Tongue (tissue), 2 donors: ENCODE measurements around the gene DAB1. TPM values are rescaled to one million over a fixed set of nuclear protein-coding genes. Genes with fewer than 3 reads are reported as not detected.

Experiments used
- DNase-seq: peaks from one replicate; pipeline ENCODE4 v3.0.0-alpha.2; 2015
- total RNA-seq: library from RNA; depleted of rRNA; stranded (reverse); fragments of >200 nt; gene quantifications from one replicate; pipeline ENCODE4 v1.2.3, GENCODE V29; 2014

The DAB1 gene
- total RNA-seq, 1 donor from 2014 or later: 2.5 TPM

DNA sequence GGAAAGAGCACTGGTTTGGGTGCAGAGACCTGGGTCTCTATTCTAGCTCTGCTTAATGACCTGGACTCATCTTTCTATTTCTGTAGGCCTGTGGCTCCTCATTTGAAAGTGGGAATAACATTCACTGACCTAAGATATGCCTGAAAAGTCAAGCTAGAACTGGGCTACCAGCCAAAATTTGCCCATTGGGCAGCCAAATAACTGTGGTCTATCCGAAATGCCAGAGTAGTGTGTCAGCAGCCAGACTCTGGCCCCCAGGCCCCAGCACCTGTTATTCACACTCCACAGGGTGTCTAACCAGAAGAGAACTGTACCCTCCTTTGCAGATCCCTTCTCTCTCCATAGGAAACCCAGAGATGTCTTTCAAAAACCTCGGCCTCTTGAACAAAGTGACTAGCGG is 12.6 kb downstream of the DAB1 start:
- peak; percentile 38 for DNase-seq

GRCh38 chr1:57410508-57410907 is 13.4 kb downstream of the DAB1 start:
- no peak for DNase-seq

- DNase-seq: peak; percentile 13
These were observed 15.9 kb downstream of the DAB1 start for GRCh38 chr1:57407928-57408327.

GRCh38 chr1:57406428-57406970 is 17.4 kb downstream of the DAB1 start:
- no peak for DNase-seq

DNA sequence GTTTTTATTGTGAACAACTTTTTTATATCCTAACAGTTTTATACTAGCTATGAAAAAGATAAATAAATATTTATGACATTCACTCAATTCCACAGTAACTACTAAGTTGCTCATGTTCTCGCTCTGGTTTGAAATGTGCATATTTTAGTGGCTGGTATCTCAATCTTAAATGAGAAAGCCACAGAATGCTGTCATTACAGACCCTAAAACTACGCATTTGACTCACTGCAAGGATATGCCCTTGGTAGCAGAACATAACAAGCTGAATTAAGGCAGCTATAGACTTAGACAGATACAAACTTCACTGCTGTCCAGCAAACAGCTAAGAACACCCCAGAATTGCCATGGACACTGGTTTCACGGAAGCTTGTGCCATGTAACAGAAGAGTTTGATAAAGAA is 19.0 kb downstream of the DAB1 start:
- no peak for DNase-seq

GRCh38 chr1:57403201-57403600 is 20.7 kb downstream of the DAB1 start:
- no peak for DNase-seq

GRCh38 chr1:57401671-57402070 is 22.2 kb downstream of the DAB1 start:
- no peak for DNase-seq

- DNase-seq: no peak
These were observed 23.8 kb downstream of the DAB1 start for GRCh38 chr1:57400048-57400447.

- no peak for DNase-seq
These were observed 30.7 kb downstream of the DAB1 start for GRCh38 chr1:57393058-57393584.

GRCh38 chr1:57385336-57385735 is 38.5 kb downstream of the DAB1 start:
- DNase-seq: peak; percentile 3

DNA sequence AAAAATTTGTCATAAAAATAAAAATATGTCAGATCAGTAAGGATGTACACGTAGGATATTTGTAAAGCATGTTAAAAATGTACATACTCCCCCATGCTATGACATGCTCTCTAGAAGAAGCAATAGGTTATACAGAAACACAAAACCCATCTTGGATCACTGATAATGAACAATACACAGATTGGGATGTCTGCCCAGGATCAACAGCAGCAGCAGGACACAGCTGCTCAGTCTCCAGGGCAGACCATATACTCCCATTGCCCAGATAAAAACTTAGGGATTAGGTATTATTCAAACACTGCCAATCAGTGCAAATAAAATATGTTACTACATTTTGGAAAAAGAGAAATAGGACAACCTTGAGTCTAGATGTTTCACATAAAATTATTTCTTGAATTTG is 39.0 kb downstream of the DAB1 start:
- peak; percentile 50 for DNase-seq

DNA sequence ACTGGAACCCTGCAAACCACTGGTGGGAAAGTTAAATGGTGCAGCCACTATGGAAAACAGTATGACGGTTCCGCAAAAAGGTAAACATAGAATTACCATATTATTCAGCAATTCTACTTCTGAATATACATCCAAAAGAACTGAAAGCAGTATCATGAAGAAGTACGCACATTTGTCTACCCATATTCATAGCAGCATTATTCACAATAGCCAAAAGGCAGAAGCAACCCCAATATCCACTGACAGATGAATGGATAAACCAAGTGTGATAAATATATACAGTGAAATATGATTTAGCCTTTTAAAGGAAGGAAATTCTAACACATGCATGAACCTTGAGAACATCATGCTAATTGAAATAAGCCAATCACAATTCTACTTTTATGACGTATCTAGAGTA is 39.6 kb downstream of the DAB1 start:
- DNase-seq: no peak

DNA sequence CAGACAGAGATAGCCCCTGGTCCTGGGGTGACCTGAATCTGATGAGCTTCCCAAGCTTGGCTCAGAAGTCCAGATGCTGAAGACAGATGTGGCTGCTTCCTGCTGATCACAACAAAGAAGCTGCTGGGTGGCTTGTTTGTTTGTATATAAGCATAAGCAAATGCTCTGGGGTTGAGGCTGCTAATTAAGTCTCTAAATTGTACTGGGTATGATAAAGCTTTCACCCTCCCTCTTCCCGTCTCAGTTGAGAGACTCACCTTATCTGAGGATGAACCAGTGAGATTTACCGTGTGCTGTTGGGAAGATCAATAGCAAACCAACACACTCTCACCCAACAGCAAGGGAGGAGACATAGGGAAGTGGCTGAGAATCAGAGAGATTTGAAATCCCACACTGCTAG is 42.0 kb downstream of the DAB1 start:
- DNase-seq: no peak

GRCh38 chr1:57381426-57381825 is 42.4 kb downstream of the DAB1 start:
- DNase-seq: no peak

- no peak for DNase-seq
These were observed 42.9 kb downstream of the DAB1 start for GRCh38 chr1:57380923-57381322.

GRCh38 chr1:57378534-57378933 is 45.3 kb downstream of the DAB1 start:
- no peak for DNase-seq

GRCh38 chr1:57377339-57378139 is 46.3 kb downstream of the DAB1 start:
- DNase-seq: peak; percentile 10

- DNase-seq: no peak
These were observed 47.8 kb downstream of the DAB1 start for GRCh38 chr1:57376041-57376440.

GRCh38 chr1:57369889-57370288 is 54.0 kb downstream of the DAB1 start:
- DNase-seq: no peak

DNA sequence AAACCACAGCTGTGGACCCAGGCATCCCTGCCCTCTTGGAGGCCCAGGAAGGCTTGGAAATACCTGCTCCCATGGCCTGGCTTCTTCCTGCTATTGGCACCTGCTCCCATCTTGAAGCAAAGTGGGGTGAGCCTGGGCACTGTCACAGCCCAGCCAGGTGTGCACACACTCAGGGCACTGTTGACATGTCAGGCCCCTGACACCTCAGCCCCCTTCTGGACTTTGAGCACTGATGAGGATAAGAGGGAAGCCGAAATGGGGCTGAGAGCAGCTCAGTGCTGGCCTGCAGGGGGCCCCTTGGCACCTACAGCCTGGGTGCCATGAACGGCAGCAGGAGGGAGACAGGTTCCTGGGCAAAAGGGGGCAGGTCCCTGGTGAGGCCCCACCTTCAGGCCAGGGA is 55.9 kb downstream of the DAB1 start:
- no peak for DNase-seq

GRCh38 chr1:57363643-57364042 is 60.2 kb downstream of the DAB1 start:
- DNase-seq: peak; percentile 39

DNA sequence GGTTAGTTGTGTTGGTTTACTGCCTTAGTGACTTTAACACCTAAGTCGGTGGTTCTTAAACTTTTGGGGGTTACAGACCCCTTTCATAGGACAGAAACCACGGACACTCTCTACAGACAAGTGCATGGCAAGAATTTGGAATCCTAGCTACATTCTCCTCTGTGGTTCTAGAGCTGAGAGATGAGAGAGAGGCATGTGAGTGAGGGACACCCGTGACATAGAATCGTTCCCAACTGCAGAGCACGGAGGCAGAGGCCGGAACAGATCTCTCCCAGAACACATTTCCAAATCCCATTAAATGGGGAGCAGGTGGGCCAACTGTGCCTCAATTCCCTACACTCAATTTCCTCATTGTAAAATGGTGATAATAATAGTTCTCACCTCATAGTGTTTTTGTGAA is 60.7 kb downstream of the DAB1 start:
- no peak for DNase-seq

DNA sequence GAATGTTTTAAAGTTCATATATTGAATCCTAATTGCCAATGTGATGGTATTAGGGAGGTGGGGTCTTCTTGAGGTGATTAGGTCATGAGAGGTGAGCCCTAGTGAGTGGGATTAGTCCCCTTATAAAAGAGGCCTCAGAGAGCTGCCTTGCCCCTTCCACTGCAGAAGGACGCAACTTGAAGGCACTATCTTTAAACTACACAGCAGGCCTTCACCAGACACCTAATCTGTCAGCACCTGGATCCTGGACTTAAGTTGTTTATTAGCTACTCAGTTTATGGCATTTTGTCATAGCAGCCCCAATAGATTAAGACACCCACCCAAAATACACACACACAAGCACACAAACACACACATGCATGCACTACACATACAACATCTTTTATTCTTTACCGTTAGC is 61.4 kb downstream of the DAB1 start:
- no peak for DNase-seq

GRCh38 chr1:57361516-57361915 is 62.3 kb downstream of the DAB1 start:
- no peak for DNase-seq
